HG03103 (cell line): ENCODE measurements around the gene RNF135.
"Not testable (repeated sequence)": the region's sequence is repeated elsewhere in the genome, so short reads cannot be mapped to it uniquely, and the experiment has no call there.

Experiments used
- ATAC-seq: cut with Tn5 transposase; IDR thresholded peaks from one replicate; pipeline ENCODE4 v1.9.1; 2021; ENCODE audit warnings: low read depth; ENCODE audit not compliant: unreplicated experiment

Gene RNF135

GRCh38 chr17:30995347-30995746 lies 24.5 kb downstream of the RNF135 start:
- ATAC-seq: no peak

GRCh38 chr17:30996486-30996885 lies 25.6 kb downstream of the RNF135 start:
- no peak for ATAC-seq

- no peak for ATAC-seq
These were observed 26.4 kb downstream of the RNF135 start for GRCh38 chr17:30997270-30997669.

- no peak for ATAC-seq
These were observed 27.0 kb downstream of the RNF135 start for GRCh38 chr17:30997842-30998241.

GRCh38 chr17:31002047-31002446 lies 31.2 kb downstream of the RNF135 start:
- ATAC-seq: no peak

- no peak for ATAC-seq
These were observed 32.5 kb downstream of the RNF135 start for GRCh38 chr17:31003225-31003866.

GRCh38 chr17:31004160-31004559 lies 33.3 kb downstream of the RNF135 start:
- no peak for ATAC-seq

GRCh38 chr17:31007695-31008373 lies 37.0 kb downstream of the RNF135 start:
- no peak for ATAC-seq

GRCh38 chr17:31008374-31009041 lies 37.7 kb downstream of the RNF135 start:
- ATAC-seq: no peak

- ATAC-seq: not testable (repeated sequence)
These were observed 38.3 kb downstream of the RNF135 start for GRCh38 chr17:31009042-31009702.

GRCh38 chr17:31010014-31010413 lies 39.2 kb downstream of the RNF135 start:
- not testable (repeated sequence) for ATAC-seq

GRCh38 chr17:31013844-31014243 lies 43.0 kb downstream of the RNF135 start:
- ATAC-seq: no peak

GRCh38 chr17:31015639-31016038 lies 44.8 kb downstream of the RNF135 start:
- no peak for ATAC-seq

- ATAC-seq: no peak
These were observed 48.2 kb downstream of the RNF135 start for GRCh38 chr17:31019004-31019403.

GRCh38 chr17:31023171-31023570 lies 52.3 kb downstream of the RNF135 start:
- not testable (repeated sequence) for ATAC-seq

- no peak for ATAC-seq
These were observed 61.0 kb downstream of the RNF135 start for GRCh38 chr17:31031841-31032240.

GRCh38 chr17:31035611-31036010 lies 64.8 kb downstream of the RNF135 start:
- ATAC-seq: not testable (repeated sequence)

- not testable (repeated sequence) for ATAC-seq
These were observed 70.0 kb downstream of the RNF135 start for GRCh38 chr17:31040837-31041236.

- not testable (repeated sequence) for ATAC-seq
These were observed 71.5 kb downstream of the RNF135 start for GRCh38 chr17:31042378-31042777.

GRCh38 chr17:31046856-31047425 lies 76.1 kb downstream of the RNF135 start:
- ATAC-seq: not testable (repeated sequence)

GRCh38 chr17:31048142-31048541 lies 77.3 kb downstream of the RNF135 start:
- ATAC-seq: no peak
